K562 (cell line): ENCODE results near the gene TMEM161B. TPM values are rescaled to one million over a fixed set of nuclear protein-coding genes. Genes with fewer than 3 reads are reported as not detected.

Source experiments
- GABPA ChIP-seq: fragments of 200-800 bp; sonication (Bioruptor generic); conservative IDR thresholded peaks from 2 replicates; pipeline ENCODE4 v1.6.1; 2016; ENCODE audit warnings: low read depth, missing genetic modification characterization, missing compliant biosample characterization
- MBD1 ChIP-seq: fragments of 250-450 bp; sonication (Bioruptor Pico); IDR thresholded peaks from 2 replicates; pipeline ENCODE4 v1.8.0; 2022; ENCODE audit warnings: inconsistent platforms
- NFRKB ChIP-seq: fragments of 450-650 bp; IDR thresholded peaks from 2 replicates; pipeline ENCODE4 v1.6.1; 2016; ENCODE audit warnings: low read depth
- RBM34 ChIP-seq: fragments of 200-400 bp; formaldehyde crosslinking; IDR thresholded peaks from 2 replicates; pipeline ENCODE4 v1.6.1; 2018; ENCODE audit warnings: low read length, borderline replicate concordance; ENCODE audit not compliant: insufficient read depth
- polyA plus RNA-seq, 8 experiments: library from polyadenylated mRNA; depleted of rRNA in 4 of 8; stranded (reverse) in 5 of 8; unstranded in 3 of 8; fragments of >200 nt; fragmentation: Nextera tagmentation in 2 of 8; fragmentation: Illumina TruSeq in 1 of 8; extraction: Ambion mirVana in 2 of 8; extraction: Trizol in 1 of 8; gene quantifications; 2 replicates each; pipeline versions ENCODE4 v1.2.1 to v1.2.3, GENCODE V29; 2011 to 2014; ENCODE audit warnings: inconsistent platforms in 1 of 8, missing spikeins in 1 of 8
- total RNA-seq, 7 experiments: library from RNA; depleted of rRNA in 6 of 7; stranded (reverse); fragments of >200 nt in 6 of 7; fragmentation: Illumina TruSeq in 2 of 7; extraction: Trizol in 2 of 7; gene quantifications; 2 replicates each; pipeline versions ENCODE4 v1.2.1 to v1.2.3, GENCODE V29; 2011 to 2021; ENCODE audit warnings: low replicate concordance in 1 of 7
- TF ChIP-seq, protein P1 (sequence below), 2 experiments: fragments of 200-800 bp in 1 of 2; sonication (Bioruptor generic) in 1 of 2; sonication (generic) in 1 of 2; formaldehyde crosslinking in 1 of 2; IDR thresholded peaks in 1 of 2; conservative IDR thresholded peaks in 1 of 2; 2 replicates each; pipeline versions ENCODE4 v1.5.0 to v1.6.1; 2016 to 2020; ENCODE audit warnings: missing compliant biosample characterization in 1 of 2, missing genetic modification characterization in 1 of 2, missing genetic modification reagents in 1 of 2
- TF ChIP-seq, protein P2 (sequence below): sonication (generic); IDR thresholded peaks from 2 replicates; pipeline ENCODE4 v1.6.1; 2016

Gene TMEM161B
- total and polyA plus RNA-seq, 9 of the 15 experiments (the other 6 are each of a cell fraction or from before 2014, with no cell fraction given) = 18.9 to 57.1 (median 40.6) TPM

DNA sequence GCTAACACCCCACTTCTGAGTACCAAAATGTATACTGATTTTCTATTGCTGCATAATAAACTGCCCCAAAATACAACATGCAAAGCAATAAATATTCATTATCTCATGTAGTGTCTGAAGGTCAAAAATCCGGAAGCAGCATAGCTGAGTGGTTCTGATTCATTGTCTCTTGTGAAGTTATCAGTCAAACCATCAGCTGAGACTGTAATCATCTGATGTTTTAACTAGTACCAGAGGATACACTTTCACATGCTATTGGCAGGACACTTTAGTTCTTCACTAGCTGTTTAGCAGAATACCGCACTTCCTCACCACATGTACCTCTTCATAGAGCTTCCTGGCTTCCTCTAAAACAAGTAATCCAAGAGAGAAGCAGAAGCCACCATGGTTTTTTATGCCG, 12.7 kb upstream of the TMEM161B start (continued):
- TF ChIP-seq, protein P1, sequence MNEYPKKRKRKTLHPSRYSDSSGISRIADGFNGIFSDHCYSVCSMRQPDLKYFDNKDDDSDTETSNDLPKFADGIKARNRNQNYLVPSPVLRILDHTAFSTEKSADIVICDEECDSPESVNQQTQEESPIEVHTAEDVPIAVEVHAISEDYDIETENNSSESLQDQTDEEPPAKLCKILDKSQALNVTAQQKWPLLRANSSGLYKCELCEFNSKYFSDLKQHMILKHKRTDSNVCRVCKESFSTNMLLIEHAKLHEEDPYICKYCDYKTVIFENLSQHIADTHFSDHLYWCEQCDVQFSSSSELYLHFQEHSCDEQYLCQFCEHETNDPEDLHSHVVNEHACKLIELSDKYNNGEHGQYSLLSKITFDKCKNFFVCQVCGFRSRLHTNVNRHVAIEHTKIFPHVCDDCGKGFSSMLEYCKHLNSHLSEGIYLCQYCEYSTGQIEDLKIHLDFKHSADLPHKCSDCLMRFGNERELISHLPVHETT (CRISPR knock-in tag; conservative IDR thresholded peaks at IDR 0.05 in 1 of 2, IDR thresholded peaks at IDR 0.05 in 1 of 2) = no peak
- TF ChIP-seq, protein P2, sequence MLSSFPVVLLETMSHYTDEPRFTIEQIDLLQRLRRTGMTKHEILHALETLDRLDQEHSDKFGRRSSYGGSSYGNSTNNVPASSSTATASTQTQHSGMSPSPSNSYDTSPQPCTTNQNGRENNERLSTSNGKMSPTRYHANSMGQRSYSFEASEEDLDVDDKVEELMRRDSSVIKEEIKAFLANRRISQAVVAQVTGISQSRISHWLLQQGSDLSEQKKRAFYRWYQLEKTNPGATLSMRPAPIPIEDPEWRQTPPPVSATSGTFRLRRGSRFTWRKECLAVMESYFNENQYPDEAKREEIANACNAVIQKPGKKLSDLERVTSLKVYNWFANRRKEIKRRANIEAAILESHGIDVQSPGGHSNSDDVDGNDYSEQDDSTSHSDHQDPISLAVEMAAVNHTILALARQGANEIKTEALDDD = peak; percentile 77
- TF ChIP-seq RBM34 = no peak
- no peak for TF ChIP-seq MBD1 (CRISPR knock-in tag)
- TF ChIP-seq NFRKB = no peak
- no peak for TF ChIP-seq GABPA
- TF ChIP-seq, all 486 proteins: peak for 5
